Measurements from ENCODE around the gene MAFG.
"Not testable (repeated sequence)": the region's sequence is repeated elsewhere in the genome, so short reads cannot be mapped to it uniquely, and the experiment has no call there.

MAFG gene

GRCh38 chr17:81958633-81959342 is 31.3 kb upstream of the MAFG start:
- no peak for DNase-seq (ENCODE audit: low read depth)

DNA sequence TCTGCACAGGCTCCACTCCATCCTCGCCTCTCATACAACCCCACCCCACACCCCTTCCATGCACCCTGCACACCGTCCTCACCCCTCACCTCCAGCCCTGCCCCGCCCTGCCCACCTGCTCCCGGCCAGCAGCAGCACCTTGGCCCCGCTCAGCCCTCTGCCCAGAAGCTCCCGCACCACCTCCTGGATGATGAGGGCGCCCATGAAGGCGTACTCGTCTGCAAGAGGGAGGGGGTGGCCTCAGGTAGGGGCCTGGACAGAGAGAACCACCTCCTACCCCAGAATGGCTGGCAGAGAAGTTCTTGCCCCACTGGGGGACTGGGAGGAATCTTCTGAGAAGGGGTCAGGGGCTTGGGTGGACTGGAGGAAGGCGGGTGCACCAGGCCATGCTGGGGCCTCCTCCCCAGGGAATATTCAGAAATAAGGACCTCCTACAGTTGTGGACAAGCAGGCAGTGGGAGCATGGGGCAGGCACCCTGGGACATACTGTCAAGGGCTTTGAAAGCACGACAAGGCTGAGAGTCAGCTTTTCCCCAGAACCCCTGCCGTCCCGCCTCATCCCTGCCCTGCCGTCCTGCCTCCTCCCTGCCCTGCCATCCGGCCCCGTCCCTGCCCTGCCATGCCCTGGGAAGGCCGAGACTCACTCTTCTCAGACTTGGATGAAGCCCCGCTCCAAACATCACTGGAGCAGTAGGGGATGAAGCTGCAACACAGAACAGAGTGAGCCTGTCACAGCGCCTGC is 30.3 kb upstream of the MAFG start:
- no peak for DNase-seq (ENCODE audit: low read depth)

GRCh38 chr17:81956607-81957589 is 29.4 kb upstream of the MAFG start:
- DNase-seq (ENCODE audit: low read depth) = no peak

DNA sequence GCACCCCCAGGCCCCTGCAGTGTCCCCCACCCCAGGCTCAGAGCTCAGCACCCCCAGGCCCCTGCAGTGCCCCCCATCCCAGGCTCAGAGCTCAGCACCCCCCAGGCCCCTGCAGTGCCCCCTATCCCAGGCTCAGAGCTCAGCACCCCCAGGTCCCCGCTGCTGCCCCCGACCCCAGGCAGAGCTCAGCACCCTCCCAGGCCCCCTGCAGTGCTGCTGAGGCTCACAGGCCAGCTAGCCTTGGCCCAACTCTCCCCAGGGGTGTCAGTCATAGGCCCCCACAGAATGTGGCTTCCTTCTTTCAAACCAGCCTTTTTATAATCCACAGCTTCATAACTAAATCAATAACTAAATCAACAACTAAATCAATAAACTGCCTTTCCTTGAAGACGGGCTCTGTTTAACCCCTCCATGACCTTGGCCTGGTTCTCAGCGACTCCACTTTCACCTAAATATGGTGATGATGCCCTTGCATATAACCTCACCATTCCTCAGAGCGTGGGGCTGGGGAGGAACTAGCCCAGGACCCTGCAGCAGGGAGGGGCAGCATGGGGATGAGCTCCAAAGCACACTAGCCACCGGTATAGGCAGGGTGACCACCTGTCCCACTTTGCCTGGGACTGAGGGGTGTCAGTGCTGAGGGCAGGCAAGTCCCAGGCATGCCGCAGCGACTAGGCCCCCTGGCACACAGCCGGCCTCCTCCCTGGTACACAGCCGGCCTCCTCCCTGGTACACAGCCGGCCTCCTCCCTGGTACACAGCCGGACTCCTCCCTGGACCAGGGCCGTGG is 28.4 kb upstream of the MAFG start:
- no peak for DNase-seq (ENCODE audit: low read depth)

DNA sequence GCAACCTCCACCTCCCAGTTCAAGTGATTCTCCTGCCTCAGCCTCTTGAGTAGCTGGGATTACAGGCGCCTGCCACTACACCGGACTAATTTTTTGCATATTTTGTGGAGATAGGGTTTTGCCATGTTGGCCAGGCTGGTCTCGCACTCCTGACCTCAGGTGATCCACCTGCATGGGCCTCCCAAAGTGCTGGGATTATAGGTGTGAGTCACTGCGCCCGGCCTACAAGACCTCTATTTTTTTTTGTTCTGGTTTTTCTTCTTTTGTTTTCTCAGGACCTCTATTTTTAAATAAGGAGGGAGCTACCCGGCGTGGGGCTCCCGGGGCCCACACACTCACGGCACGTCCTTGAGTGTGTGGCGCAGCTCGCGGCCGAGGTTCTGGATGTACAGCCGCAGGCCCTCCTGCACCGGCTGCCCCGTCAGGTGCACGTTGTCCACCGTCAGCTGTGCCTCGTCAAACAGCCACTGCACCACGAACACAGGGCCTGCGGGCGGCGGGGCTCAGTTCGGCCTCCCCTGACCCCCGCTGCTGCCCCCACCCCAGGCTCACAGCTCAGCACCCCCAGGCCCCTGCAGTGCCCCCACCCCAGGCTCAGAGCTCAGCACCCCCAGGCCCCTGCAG is 27.6 kb upstream of the MAFG start:
- no peak for DNase-seq (ENCODE audit: low read depth)

- DNase-seq (ENCODE audit: low read depth) = no peak
Observed at GRCh38 chr17:81954131-81955057, 26.9 kb upstream of the MAFG start.

DNA sequence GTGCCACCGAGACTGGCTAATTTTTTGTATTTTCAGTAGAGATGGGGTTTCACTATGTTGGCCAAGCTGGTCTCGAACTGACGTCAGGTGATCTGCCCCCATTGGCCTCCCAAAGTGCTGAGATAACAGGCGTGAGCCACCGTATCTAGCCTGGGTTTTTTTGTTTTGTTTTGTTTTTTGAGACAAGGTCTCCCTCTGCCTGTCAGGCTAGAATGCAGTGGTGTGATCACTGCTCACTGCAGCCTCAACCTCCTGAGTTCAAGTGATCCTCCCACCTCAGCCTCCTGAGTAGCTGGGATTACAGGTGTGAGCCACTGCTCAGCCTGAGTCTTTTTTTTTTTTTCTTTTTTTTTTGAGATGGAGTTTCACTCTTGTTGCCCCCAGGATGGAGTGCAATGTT is 25.9 kb upstream of the MAFG start:
- DNase-seq (ENCODE audit: low read depth) = not testable (repeated sequence)

DNA sequence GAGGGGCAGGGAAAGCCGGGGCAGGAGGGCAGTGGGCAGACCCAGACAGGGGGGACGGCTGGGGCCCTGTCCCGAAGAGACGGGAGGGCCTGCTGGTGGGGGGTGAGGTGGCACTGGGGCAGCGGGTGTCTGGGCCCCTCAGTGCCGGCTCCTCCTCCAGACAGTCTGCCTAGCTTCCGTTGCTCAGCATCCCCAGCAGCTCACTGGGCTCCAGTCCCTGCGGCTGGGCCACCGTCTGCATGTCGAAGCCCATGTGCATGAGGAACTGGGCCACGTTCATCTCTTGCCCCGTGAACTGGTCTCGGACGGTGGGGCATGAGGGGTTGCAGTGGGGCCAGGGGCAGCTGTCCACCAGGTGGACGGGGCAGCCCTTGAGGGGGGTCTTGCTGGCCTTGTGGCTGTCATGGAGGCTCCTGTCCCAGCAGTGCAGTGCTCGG is 25.3 kb upstream of the MAFG start:
- no peak for DNase-seq (ENCODE audit: low read depth)

GRCh38 chr17:81951785-81952684 is 24.5 kb upstream of the MAFG start:
- DNase-seq (ENCODE audit: low read depth) = no peak

- no peak for DNase-seq (ENCODE audit: low read depth)
Observed at GRCh38 chr17:81950501-81950900, 23.0 kb upstream of the MAFG start.

GRCh38 chr17:81948635-81949378 is 21.3 kb upstream of the MAFG start:
- no peak for DNase-seq (ENCODE audit: low read depth)

- DNase-seq (ENCODE audit: low read depth) = no peak
Observed at GRCh38 chr17:81947189-81947588, 19.7 kb upstream of the MAFG start, which contains the start of gene MYADML2. Gene MYADML2 (minus strand): TSS chr17:81947233. CDS start chr17:81941741, 5,492 bp downstream.

DNA sequence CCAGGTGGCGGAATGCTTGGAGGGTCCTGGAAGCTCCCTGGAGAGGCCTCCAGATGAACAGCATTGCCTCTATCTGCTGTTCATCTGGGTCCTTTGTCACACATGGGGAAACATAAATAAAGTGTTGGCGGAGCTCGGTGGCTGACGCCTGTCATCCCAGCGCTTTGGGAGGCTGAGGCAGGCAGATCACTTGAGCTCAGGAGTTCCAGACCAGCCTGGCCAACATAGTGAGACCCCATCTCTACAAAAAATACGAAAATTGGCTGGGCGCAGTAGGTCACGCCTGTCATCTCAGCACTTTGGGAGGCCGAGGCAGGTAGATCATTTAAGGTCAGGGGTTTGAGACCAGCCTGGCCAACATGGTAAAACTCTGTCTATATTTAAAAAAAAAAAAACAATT is 17.3 kb upstream of the MAFG start:
- no peak for DNase-seq (ENCODE audit: low read depth)

GRCh38 chr17:81942167-81942553 is 14.6 kb upstream of the MAFG start:
- no peak for DNase-seq (ENCODE audit: low read depth)

DNA sequence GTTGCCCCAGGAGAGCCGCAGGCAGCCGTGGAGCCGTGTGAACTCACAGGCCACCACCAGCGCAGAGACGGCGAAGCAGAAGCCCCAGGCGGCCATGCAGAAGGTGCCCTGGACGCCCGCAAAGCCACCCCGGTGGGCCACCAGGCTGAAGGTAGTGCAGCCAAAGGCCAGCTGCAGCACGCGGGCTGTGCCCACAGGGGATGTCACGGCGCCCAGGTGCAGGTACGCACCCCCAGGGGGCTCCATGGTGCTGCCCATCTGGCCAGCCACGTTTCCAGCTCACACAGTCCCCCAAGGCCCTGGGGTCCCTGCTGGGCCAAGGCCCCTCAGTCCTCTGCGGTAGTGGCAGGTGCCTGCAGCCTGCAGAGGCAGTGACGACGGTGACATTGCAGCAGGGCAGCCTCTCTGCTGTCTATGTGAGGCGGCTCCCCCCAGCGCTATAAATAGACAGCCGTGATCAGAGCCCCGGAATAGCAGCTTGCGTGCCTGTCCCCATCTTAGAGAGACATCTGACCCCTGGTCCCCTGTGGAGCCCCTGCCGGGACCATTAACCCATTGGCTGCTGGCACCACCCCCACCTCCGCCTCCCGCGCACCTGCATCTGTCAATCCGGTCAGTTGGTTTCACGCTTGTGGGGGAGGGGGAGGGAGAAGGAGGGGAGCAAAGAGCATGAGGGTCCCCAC is 14.1 kb upstream of the MAFG start:
- DNase-seq (ENCODE audit: low read depth) = no peak

GRCh38 chr17:81940538-81941483 is 13.3 kb upstream of the MAFG start:
- no peak for DNase-seq (ENCODE audit: low read depth)
